ENCODE data around the gene CFAP45.

The CFAP45 gene

GRCh38 chr1:159924791-159925718 lies 25.1 kb upstream of the CFAP45 start, which contains the start of gene TAGLN2:
Gene TAGLN2, minus strand, starts transcription at chr1:159925507. Its CDS starts 4,998 bp downstream, at chr1:159920509.
- peak in 9 of 10 donors; percentile 40 to 94 (median 63) for DNase-seq
- intact Hi-C loops (cut with DNase I) = no loop called here

- DNase-seq = peak in 4 of 10 donors; percentile 46 to 93 (median 56)
- intact Hi-C loops (cut with DNase I) = no loop called here
These were observed 24.2 kb upstream of the CFAP45 start for GRCh38 chr1:159924025-159924790.

- DNase-seq = peak in 1 of 10 donors; percentile 83
- intact Hi-C loops (cut with DNase I) = no loop called here
These were observed 23.4 kb upstream of the CFAP45 start for GRCh38 chr1:159923203-159924024.

- intact Hi-C loops (cut with DNase I) = no loop called here
- peak in 1 of 10 donors; percentile 71 for DNase-seq
These were observed 22.7 kb upstream of the CFAP45 start for GRCh38 chr1:159922511-159923202.

GRCh38 chr1:159921700-159922504 lies 21.9 kb upstream of the CFAP45 start:
- intact Hi-C loops (cut with DNase I) = no loop called here
- DNase-seq = peak in 1 of 10 donors; percentile 74

GRCh38 chr1:159921251-159921650 lies 21.3 kb upstream of the CFAP45 start:
- no peak for DNase-seq
- intact Hi-C loops (cut with DNase I) = no loop called here

- DNase-seq = no peak
- intact Hi-C loops (cut with DNase I) = no loop called here
These were observed 20.7 kb upstream of the CFAP45 start for GRCh38 chr1:159920651-159921050.

GRCh38 chr1:159920202-159920601 lies 20.2 kb upstream of the CFAP45 start:
- intact Hi-C loops (cut with DNase I) = no loop called here
- DNase-seq = peak in 1 of 10 donors; percentile 78

- peak in 1 of 10 donors; percentile 55 for DNase-seq
- intact Hi-C loops (cut with DNase I) = no loop called here
These were observed 19.4 kb upstream of the CFAP45 start for GRCh38 chr1:159919236-159919865.

- DNase-seq = peak in 1 of 10 donors; percentile 85
- intact Hi-C loops (cut with DNase I) = no loop called here
These were observed 18.6 kb upstream of the CFAP45 start for GRCh38 chr1:159918352-159919200.

GRCh38 chr1:159917533-159918351 lies 17.8 kb upstream of the CFAP45 start:
- peak in 1 of 10 donors; percentile 82 for DNase-seq
- intact Hi-C loops (cut with DNase I) = no loop called here

GRCh38 chr1:159916242-159917051 lies 16.5 kb upstream of the CFAP45 start:
- DNase-seq = peak in 1 of 10 donors; percentile 33
- intact Hi-C loops (cut with DNase I) = no loop called here

GRCh38 chr1:159915571-159916241 lies 15.7 kb upstream of the CFAP45 start:
- intact Hi-C loops (cut with DNase I) = no loop called here
- DNase-seq = peak in 1 of 10 donors; percentile 59

- intact Hi-C loops (cut with DNase I) = no loop called here
- peak in 1 of 10 donors; percentile 42 for DNase-seq
These were observed 14.5 kb upstream of the CFAP45 start for GRCh38 chr1:159914252-159915018.

Measured in posterior cingulate gyrus (tissue), 11 donors.